Gastrocnemius medialis (tissue), 4 donors: Measurements from ENCODE around the gene NRXN2. TPM values are rescaled to one million over a fixed set of nuclear protein-coding genes. Genes with fewer than 3 reads are reported as not detected.

Experiments
- ATAC-seq, 2 donors: fragments of 150-250 bp; one replicate each; pipeline ENCODE4 v1.9.1; 2016
- DNase-seq, 2 donors: peaks; one replicate each; pipeline ENCODE4 v3.0.0-alpha.2; 2019
- H3K27ac ChIP-seq, 4 donors: fragments of 200-600 bp; sonication (generic); 1 replicate in 1 of 4; 2 replicates in 3 of 4; pipeline ENCODE4 v1.5.1; 2016 to 2018; ENCODE audit warnings: mild to moderate bottlenecking in 2 of 4, moderate library complexity in 1 of 4
- H3K27me3 ChIP-seq, 3 donors: fragments of 200-600 bp; sonication (generic) in 2 of 3; 1 replicate in 1 of 3; 2 replicates in 2 of 3; pipeline versions ENCODE4 v1.5.1 to v1.6.0; 2016 to 2019; ENCODE audit warnings: mild to moderate bottlenecking in 1 of 3, moderate library complexity in 1 of 3
- H3K36me3 ChIP-seq, 2 donors: fragments of 200-600 bp; sonication (generic) in 1 of 2; one replicate each; pipeline ENCODE4 v1.5.1; 2017 to 2018
- H3K4me1 ChIP-seq, 2 donors: fragments of 200-600 bp; sonication (generic) in 1 of 2; one replicate each; pipeline ENCODE4 v1.5.1; 2016 to 2017; ENCODE audit warnings: mild to moderate bottlenecking in 2 of 2
- H3K4me3 ChIP-seq, 4 donors: fragments of 200-600 bp; sonication (generic) in 3 of 4; 1 replicate in 1 of 4; 2 replicates in 3 of 4; pipeline ENCODE4 v1.5.1; 2016 to 2019; ENCODE audit warnings: mild to moderate bottlenecking in 2 of 4
- H3K9me3 ChIP-seq, 3 donors: fragments of 200-600 bp; sonication (generic) in 2 of 3; 1 replicate in 1 of 3; 2 replicates in 2 of 3; pipeline ENCODE4 v1.5.1; 2016 to 2019
- CTCF ChIP-seq, 5 experiments: fragments of 450-650 bp in 3 of 5; fragments of 200-600 bp in 2 of 5; sonication (generic) in 2 of 5; IDR thresholded peaks in 4 of 5; conservative IDR thresholded peaks in 1 of 5; 1 replicate in 4 of 5; 2 replicates in 1 of 5; pipeline ENCODE4 v1.5.1; 2016 to 2019; ENCODE audit warnings: antibody characterized with exemption in 5 of 5, mild to moderate bottlenecking in 3 of 5, moderate library complexity in 3 of 5
- POLR2A ChIP-seq, 2 donors: fragments of 450-650 bp; IDR thresholded peaks; one replicate each; pipeline ENCODE4 v1.6.1; 2017; ENCODE audit warnings: antibody characterized with exemption in 2 of 2, mild to moderate bottlenecking in 2 of 2, moderate library complexity in 2 of 2
- in situ Hi-C, 4 donors: fragments of 200-750 bp; cut with MboI; loops; one replicate each; pipeline versions ENCODE4 v1.15.0 to v1.8.0; 2017; ENCODE audit warnings: low sequenced_read_pairs in 4 of 4
- intact Hi-C: fragments of 100-400 bp; cut with DNase I; formaldehyde crosslinking; loops from one replicate; pipeline ENCODE4 v1.15.1; 2023; ENCODE audit warnings: low total_unique reads
- total RNA-seq, 4 donors: library from RNA; depleted of rRNA; stranded (reverse); fragments of >200 nt; gene quantifications; one replicate each; pipeline versions ENCODE4 v1.1.0 to v1.2.3, GENCODE V29; 2016

The NRXN2 gene
- total RNA-seq, 4 donors from 2014 or later: 0.15 to 6.2 (median 1.8) TPM

DNA sequence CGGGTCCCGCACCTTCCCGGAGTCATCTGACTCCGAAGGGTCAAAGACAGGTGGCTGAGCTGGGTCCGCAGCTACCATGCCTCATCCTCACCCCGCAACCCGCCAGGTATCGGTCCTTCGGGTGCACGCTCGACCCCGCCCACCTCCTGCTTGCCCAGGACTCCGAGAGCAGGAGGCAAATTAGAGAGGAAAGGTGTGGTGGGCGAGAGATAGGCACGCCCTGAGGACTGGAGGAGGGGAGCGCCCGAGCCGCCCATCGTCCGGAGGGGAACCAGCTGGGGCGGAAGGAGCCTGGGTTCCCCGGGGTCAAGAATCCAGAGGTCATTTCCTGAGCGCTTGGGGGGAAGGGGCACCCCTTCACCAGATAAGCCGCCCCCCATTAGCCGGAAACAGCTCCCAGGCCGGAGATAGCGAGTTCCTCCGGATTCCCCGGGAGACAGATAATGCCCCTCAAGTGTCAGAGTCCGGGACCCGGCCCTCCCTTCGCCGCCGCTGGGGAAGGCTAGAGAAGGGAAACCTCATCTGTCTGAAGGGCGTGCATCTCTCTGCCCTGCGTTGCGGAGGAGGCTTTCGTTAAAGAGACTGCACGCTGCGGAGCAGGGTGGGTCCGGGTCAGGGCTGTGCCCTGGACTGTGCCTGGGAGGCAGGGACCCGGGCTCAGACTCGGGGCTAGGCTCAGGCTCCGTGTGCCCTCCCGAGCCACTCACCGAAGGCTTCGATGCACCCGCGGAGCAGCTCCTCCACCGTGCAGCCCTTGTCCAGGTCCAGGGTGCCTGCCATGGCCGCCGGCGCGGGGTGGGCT, 19.3 kb upstream of the NRXN2 start:
- TF ChIP-seq POLR2A (IDR thresholded peaks at IDR 0.05): no peak
- no peak for TF ChIP-seq CTCF (IDR thresholded peaks at IDR 0.05 in 4 of 5, conservative IDR thresholded peaks at IDR 0.05 in 1 of 5)
- DNase-seq (no peak), ATAC-seq (no peak)
- Histone ChIP-seq H3K9me3 (no peaks in the 10 kb centered on the region), H3K27me3 (no peaks in the 10 kb centered on the region), H3K4me3 (peak overlapping the region; percentile 59 to 88 (median 76)), H3K4me1 (peaks cover 16 to 32% of the 10 kb centered on the region in 2 donors), H3K36me3 (no peaks in the 10 kb centered on the region), H3K27ac (peak overlapping the region; percentile 86 to 99 (median 93))
- intact Hi-C loops: loop anchor here (1.0 to 5.0 kb wide), 3 partner anchors 19 to 54 kb away; partner anchors contain the start of genes NRXN2 and SF1
- in situ Hi-C loops: no loop called here

- intact Hi-C loops (loop anchor here (1.0 to 5.0 kb wide), 3 partner anchors 18 to 53 kb away; partner anchors contain the start of genes NRXN2 and SF1), in situ Hi-C loops (no loop called here)
- H3K36me3 ChIP-seq: no peaks in the 10 kb centered on the region
- no peaks in the 10 kb centered on the region for H3K27me3 ChIP-seq
- TF ChIP-seq POLR2A (IDR thresholded peaks at IDR 0.05) (no peak), CTCF (IDR thresholded peaks at IDR 0.05 in 4 of 5, conservative IDR thresholded peaks at IDR 0.05 in 1 of 5) (no peak)
- no peak for DNase-seq
- H3K4me1 ChIP-seq: peaks cover 16 to 27% of the 10 kb centered on the region in 2 donors
- H3K9me3 ChIP-seq: no peaks in the 10 kb centered on the region
- no peak for ATAC-seq
- peak overlapping the region; percentile 59 to 88 (median 76) for H3K4me3 ChIP-seq
- peak overlapping the region; percentile 86 to 99 (median 93) for H3K27ac ChIP-seq
Observed at GRCh38 chr11:64741375-64742086, 18.5 kb upstream of the NRXN2 start.

- no peaks in the 10 kb centered on the region for H3K27me3 ChIP-seq
- ATAC-seq: no peak
- H3K4me1 ChIP-seq: peaks cover 11 to 12% of the 10 kb centered on the region in 2 donors
- no peak overlapping the region for H3K27ac ChIP-seq
- intact Hi-C loops: loop anchor here (5.0 kb wide), 1 partner anchor 37 kb away; the partner anchor contains the start of gene SF1
- in situ Hi-C loops: no loop called here
- DNase-seq: no peak
- TF ChIP-seq CTCF (IDR thresholded peaks at IDR 0.05 in 4 of 5, conservative IDR thresholded peaks at IDR 0.05 in 1 of 5): no peak
- TF ChIP-seq POLR2A (IDR thresholded peaks at IDR 0.05): no peak
- H3K9me3 ChIP-seq: no peaks in the 10 kb centered on the region
- no peaks in the 10 kb centered on the region for H3K36me3 ChIP-seq
- H3K4me3 ChIP-seq: no peak overlapping the region
Observed at GRCh38 chr11:64739871-64740270, 16.9 kb upstream of the NRXN2 start.

DNA sequence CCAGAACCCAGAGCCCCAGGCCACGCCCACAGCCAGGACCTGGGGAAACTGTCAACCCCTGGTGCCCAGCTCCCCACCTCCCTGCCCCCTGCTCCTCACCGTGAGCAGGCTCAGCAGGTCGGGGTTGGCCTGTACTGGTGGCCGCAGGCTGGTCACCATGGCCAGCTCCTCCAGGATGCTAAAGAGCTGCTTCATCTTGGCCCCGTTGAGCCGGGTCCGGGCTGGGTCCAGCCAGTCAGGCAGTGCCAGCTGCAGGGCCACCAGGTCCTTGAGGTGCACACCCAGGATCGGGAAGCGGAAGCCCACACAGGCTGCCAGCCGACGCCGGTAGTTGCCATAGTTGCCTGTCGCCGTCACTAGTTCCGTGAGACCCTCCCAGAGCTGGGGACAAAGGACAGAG, 13.7 kb upstream of the NRXN2 start:
- intact Hi-C loops (no loop called here), in situ Hi-C loops (no loop called here)
- H3K4me1 ChIP-seq: no peaks in the 10 kb centered on the region
- H3K4me3 ChIP-seq: no peak overlapping the region
- H3K9me3 ChIP-seq: no peaks in the 10 kb centered on the region
- ATAC-seq (no peak), DNase-seq (no peak)
- TF ChIP-seq POLR2A (IDR thresholded peaks at IDR 0.05): no peak
- no peak for TF ChIP-seq CTCF (IDR thresholded peaks at IDR 0.05 in 4 of 5, conservative IDR thresholded peaks at IDR 0.05 in 1 of 5)
- no peaks in the 10 kb centered on the region for H3K36me3 ChIP-seq
- no peak overlapping the region for H3K27ac ChIP-seq
- no peaks in the 10 kb centered on the region for H3K27me3 ChIP-seq
